ENCODE results near the gene ENTPD1.
A peak's percentile ranks its signal among the peaks of the same experiment; 100 is the strongest.
"Not testable (repeated sequence)": the region's sequence is repeated elsewhere in the genome, so short reads cannot be mapped to it uniquely, and the experiment has no call there.

ENTPD1 gene

DNA sequence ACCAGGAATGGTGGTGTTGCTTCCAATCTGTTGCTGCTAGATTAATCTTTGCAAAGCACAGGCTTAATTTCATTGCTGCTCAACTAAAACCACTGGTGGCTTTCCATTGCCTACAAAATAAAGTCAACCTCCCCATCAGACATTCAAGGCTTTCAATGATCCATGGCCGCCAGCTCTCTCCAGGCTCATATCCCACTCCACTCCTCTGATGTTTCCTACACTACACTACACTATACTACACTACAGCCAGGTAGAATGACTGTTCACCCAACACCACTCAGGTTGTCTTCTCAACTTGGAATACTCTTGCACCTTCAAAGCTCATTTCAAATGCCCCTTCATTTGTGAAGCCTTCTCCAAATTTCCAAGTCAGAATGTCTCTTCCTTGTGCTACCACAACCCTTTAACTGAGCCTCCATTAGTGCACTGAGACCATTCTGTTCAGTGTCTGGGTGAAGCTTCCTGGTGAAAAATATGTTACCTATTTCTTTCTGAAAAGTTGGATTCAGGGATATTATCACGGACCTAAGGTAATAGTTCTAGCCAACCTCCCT lies 116.3 kb downstream of the ENTPD1 start:
- no peak for DNase-seq

GRCh38 chr10:95873139-95873538 lies 117.2 kb downstream of the ENTPD1 start:
- DNase-seq, result no peak

- DNase-seq, result no peak
Observed at GRCh38 chr10:95873651-95874050, 117.7 kb downstream of the ENTPD1 start.

GRCh38 chr10:95874783-95875182 lies 118.8 kb downstream of the ENTPD1 start:
- DNase-seq, result not testable (repeated sequence)

DNA sequence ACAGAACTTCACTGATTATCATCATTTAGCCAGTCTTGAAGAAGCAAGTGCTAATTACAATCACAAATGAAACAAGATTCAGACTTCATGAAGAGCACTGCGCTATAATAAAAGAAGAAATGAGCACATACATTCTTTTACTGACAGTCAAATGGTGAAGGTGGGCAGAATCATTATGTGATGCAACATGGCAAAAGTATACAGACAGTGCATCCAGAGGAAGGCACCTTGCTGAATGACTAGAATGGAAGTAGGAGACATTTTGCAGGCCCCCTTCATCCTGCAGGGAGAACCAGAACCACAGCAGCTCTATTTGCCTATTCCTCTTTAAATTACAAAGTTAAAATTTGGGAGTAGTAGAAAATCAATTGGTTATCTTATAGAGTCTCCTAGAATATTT lies 120.8 kb downstream of the ENTPD1 start:
- DNase-seq, result no peak

DNA sequence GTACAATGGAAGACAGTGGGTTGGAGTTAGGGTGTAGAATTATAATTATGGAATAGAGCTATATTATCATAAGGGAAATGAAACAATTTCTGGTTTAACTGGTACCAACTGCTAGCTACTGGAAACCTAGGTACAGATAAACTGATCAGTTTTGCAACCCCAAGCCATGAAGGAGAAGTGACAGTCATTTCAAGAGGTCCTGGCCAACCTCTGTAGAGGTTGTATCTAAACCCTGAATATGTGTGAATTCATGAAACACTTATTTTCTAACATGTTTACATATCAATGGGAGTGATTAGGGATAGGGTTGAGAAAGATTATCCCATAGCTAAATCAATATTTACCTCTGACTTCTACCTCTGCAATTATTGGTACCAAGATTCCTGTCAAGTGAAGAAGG lies 121.9 kb downstream of the ENTPD1 start:
- no peak for DNase-seq

DNA sequence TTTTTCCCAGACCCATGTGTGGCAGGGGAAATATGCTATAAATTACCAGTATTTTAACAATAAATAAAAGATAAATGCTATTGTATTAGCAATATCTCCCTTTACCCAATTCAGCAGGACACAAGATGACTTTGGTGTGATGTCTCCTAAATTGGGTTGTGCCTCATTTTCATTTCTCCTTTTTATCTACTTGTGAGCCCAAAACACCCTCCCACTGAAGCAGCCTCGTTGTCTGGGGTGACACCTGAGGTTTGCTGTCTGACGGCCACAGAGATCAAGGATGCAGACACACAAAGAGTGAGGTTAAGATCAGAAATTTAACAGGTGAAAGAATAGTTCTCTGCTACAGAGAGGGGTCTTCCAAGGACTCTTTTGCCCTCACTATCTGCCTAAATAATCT lies 124.7 kb downstream of the ENTPD1 start:
- DNase-seq, result no peak

DNA sequence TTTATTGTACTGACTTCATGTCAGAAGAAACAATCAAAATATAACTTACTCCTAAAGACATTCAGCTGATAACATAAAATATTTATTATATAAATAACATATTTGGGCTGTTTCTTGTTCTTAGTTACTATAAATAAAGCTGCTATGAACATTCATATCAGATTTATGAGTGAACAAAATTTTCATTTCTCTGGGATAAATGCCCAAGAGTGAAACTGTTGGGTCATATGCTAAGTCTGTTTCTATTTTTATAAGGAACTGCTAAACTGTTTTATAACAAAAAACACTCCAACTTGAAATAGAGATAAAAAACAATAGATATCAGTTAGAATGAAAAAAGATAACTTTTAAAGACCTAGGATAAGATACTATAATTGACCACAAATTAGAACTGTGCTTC lies 125.4 kb downstream of the ENTPD1 start:
- no peak for DNase-seq

GRCh38 chr10:95889830-95890229 lies 133.9 kb downstream of the ENTPD1 start:
- DNase-seq, result no peak

- no peak for DNase-seq
Observed at GRCh38 chr10:95896071-95896850, 140.3 kb downstream of the ENTPD1 start.

DNA sequence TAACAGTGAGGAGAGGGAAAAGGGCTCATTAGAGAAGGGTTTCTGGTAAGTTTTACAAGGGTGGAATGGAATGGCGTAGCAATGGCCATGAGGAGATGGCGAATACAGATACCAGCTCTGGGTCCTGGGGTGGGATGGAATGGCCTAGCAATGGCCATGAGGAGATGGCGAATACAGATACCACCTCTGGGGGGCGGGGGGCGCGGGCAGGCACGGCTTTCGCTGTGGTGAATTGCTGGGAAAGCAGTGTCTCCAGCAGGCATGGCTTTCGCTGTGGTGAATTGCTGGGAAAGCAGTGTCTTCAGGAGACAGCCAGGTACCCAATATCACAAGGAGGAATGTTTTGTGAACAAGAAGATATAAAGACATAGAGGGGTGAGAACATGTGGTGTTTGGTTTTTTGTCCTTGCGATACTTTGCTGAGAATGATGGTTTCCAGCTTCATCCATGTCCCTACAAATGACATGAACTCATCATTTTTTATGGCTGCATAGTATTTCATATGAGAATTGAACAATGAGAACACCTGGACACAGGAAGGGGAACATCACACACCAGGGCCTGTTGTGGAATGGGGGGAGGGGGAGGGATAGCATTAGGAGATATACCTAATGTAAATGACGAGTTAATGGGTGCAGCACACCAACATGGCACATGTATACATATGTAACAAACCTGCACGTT lies 150.1 kb downstream of the ENTPD1 start:
- DNase-seq, result not testable (repeated sequence)

DNA sequence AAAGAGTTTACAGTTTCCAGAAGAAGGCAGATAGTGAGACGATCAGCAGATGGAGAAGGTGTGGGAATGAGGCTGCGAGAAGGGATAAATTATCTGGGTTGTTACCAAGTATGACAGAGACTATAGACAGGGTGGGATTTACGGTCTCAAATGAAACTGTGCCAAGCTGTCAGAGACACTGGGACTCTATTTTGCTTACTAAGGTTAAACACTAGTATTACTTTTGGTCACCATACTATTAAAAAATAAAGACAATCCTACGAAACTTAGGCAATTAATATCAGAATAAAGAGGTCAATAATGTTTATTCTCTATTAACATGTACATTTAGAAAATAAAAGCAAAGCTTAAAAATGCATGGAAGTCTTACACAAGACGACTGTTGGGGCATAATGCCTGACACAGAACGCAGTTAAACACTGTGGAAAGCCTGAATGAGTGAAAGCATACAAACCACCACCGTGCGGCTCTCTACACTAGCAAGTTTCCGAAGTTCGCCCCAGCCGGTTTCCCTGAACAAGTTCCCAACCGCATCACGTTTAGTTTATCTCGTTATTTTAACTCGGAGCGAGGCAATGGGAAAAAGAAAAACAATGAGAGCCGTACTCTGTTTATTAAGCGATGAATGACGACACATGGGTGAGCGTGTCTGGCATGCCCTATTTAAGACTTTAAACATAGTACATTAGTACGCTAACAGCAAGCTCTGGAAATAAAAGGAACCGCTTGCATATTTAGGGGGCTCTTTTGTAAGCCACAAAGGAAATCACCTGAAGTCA lies 150.9 kb downstream of the ENTPD1 start:
- DNase-seq, result peak; percentile 56 to 58

GRCh38 chr10:95907456-95908253 lies 151.7 kb downstream of the ENTPD1 start, which contains the start of gene CC2D2B:
TSS of gene CC2D2B (plus strand) at chr10:95907975. CDS start at chr10:95911324, 3,349 bp downstream.
- peak; percentile 80 to 84 for DNase-seq

- DNase-seq, result no peak
Observed at GRCh38 chr10:95908450-95908849, 152.5 kb downstream of the ENTPD1 start.

DNA sequence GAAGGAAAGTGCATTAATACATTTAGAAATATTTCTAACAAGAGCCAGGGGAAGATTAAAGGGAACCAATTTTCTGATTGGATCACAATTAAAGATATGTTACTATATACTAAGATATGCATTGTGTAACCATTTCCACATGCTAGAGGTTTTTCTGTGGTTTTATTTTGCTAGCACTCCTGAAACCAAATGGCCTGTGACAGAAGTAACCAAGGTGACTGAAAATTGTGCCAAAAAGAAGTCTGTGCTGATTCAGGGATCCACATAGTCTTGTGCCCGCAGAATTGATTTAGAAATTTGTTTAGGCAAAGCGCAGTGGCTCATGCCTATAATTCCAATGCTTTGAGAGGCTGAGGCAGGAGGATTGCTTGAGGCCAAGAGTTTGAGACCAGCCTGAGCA lies 153.6 kb downstream of the ENTPD1 start:
- no peak for DNase-seq

GRCh38 chr10:95916039-95916438 lies 160.1 kb downstream of the ENTPD1 start:
- not testable (repeated sequence) for DNase-seq

Data from activated T-cell treated with anti-CD3 and anti-CD28 coated beads, Interleukin-2, amount 50 U/mL, for 48 hours (primary cell).